IMR-90 (cell line): ENCODE data around the gene FBXW2. TPM values are rescaled to one million over a fixed set of nuclear protein-coding genes. Genes with fewer than 3 reads are reported as not detected.

Experiments
- ATAC-seq: fragments of 200-7000 bp; cut with Tn5 transposase; 2 replicates; pipeline ENCODE4 v1.9.1; 2020; ENCODE audit warnings: low read depth, mild to moderate bottlenecking, moderate library complexity
- BruUV-seq: library from RNA; stranded (reverse); fragments of 400-500 nt; replicated peaks from 2 replicates; lab custom pipeline; 2021; lab: Mats Ljungman, UMichigan
- CTCF ChIA-PET: fragments of 300-600 bp; formaldehyde crosslinking; extraction: SDS; loops from one replicate; lab custom pipeline; 2021; ENCODE audit warnings: antibody characterized with exemption; lab: Yijun Ruan, JAX
- POLR2A ChIA-PET: fragments of 300-600 bp; sonication (Branson Sonifier 250); formaldehyde crosslinking; loops from one replicate; lab custom pipeline; 2022; ENCODE audit warnings: antibody characterized with exemption; ENCODE audit not compliant: unreplicated experiment; lab: Charles Lee
- DNase-seq: peaks from one replicate; pipeline ENCODE4 v3.0.0; 2013
- H2AFZ ChIP-seq: replicated peaks from 2 replicates; pipeline ENCODE3; 2013; ENCODE audit warnings: low read length, mild to moderate bottlenecking; ENCODE audit not compliant: poor library complexity
- H2AK5ac ChIP-seq: 2 replicates; pipeline ENCODE4 v1.6.1; 2013; ENCODE audit warnings: low read depth, low read length, inconsistent platforms
- H2AK9ac ChIP-seq: replicated peaks from 2 replicates; pipeline ENCODE3; 2013; ENCODE audit warnings: mild to moderate bottlenecking, low read depth, low read length, moderate library complexity; ENCODE audit not compliant: poor library complexity
- H2BK120ac ChIP-seq: 2 replicates; pipeline ENCODE4 v1.6.1; 2013; ENCODE audit warnings: low read depth, low read length, inconsistent platforms
- H2BK15ac ChIP-seq: 3 replicates; pipeline ENCODE4 v1.6.1; 2013; ENCODE audit warnings: low read depth, low read length, inconsistent platforms
- H2BK20ac ChIP-seq: 2 replicates; pipeline ENCODE4 v1.6.1; 2013; ENCODE audit warnings: low read depth, mild to moderate bottlenecking, inconsistent platforms, low read length, moderate library complexity
- H2BK5ac ChIP-seq: 2 replicates; pipeline ENCODE4 v1.6.1; 2013; ENCODE audit warnings: mild to moderate bottlenecking, low read depth, low read length, inconsistent platforms; ENCODE audit not compliant: poor library complexity, severe bottlenecking
- H3K14ac ChIP-seq: replicated peaks from 2 replicates; pipeline ENCODE4 v1.6.1; 2013; ENCODE audit warnings: low read depth, low read length, inconsistent platforms
- H3K18ac ChIP-seq: 2 replicates; pipeline ENCODE4 v1.6.1; 2013; ENCODE audit warnings: low read depth, low read length, control low read depth
- H3K23ac ChIP-seq: 2 replicates; pipeline ENCODE4 v1.6.1; 2013; ENCODE audit warnings: low read depth, low read length, inconsistent platforms
- H3K27ac ChIP-seq: 2 replicates; pipeline ENCODE4 v1.5.1; 2013; ENCODE audit warnings: mild to moderate bottlenecking, control low read depth, low read length; ENCODE audit not compliant: insufficient read depth
- H3K27me3 ChIP-seq: 2 replicates; pipeline ENCODE4 v1.6.1; 2013; ENCODE audit warnings: low read length; ENCODE audit not compliant: control insufficient read depth, insufficient read depth
- H3K36me3 ChIP-seq: 2 replicates; pipeline ENCODE4 v1.6.1; 2013; ENCODE audit warnings: low read length, mixed read lengths; ENCODE audit not compliant: control insufficient read depth, insufficient read depth
- H3K4ac ChIP-seq: 2 replicates; pipeline ENCODE4 v1.6.1; 2013; ENCODE audit warnings: low read depth, low read length, inconsistent platforms
- H3K4me1 ChIP-seq: 2 replicates; pipeline ENCODE4 v1.6.1; 2013; ENCODE audit warnings: low read length, mixed read lengths; ENCODE audit not compliant: control insufficient read depth, insufficient read depth
- H3K4me2 ChIP-seq: 2 replicates; pipeline ENCODE4 v1.6.1; 2013; ENCODE audit warnings: low read depth, mild to moderate bottlenecking, control low read depth, low read length, moderate library complexity
- H3K4me3 ChIP-seq: 2 replicates; pipeline ENCODE4 v1.5.1; 2013; ENCODE audit warnings: low read depth, mild to moderate bottlenecking, control low read depth, low read length, moderate library complexity; ENCODE audit not compliant: insufficient read depth
- H3K56ac ChIP-seq: 2 replicates; pipeline ENCODE4 v1.6.1; 2013; ENCODE audit warnings: low read length, inconsistent platforms; ENCODE audit not compliant: insufficient read depth; ENCODE audit errors: extremely low read depth
- H3K79me1 ChIP-seq, 2 experiments: 2 replicates each; pipeline ENCODE4 v1.6.1; 2013; ENCODE audit warnings: low read length in 2 of 2, inconsistent platforms in 1 of 2, low read depth in 1 of 2
- H3K9ac ChIP-seq: 2 replicates; pipeline ENCODE4 v1.6.1; 2013; ENCODE audit warnings: low read depth, low read length, control low read depth
- H3K9me1 ChIP-seq: 2 replicates; pipeline ENCODE4 v1.6.1; 2013; ENCODE audit warnings: low read length, inconsistent platforms; ENCODE audit not compliant: insufficient read depth
- H3K9me3 ChIP-seq: 2 replicates; pipeline ENCODE4 v1.6.1; 2013; ENCODE audit warnings: low read length; ENCODE audit not compliant: control insufficient read depth, insufficient read depth
- H4K20me1 ChIP-seq: 2 replicates; pipeline ENCODE4 v1.6.1; 2013; ENCODE audit warnings: low read length, inconsistent platforms; ENCODE audit not compliant: insufficient read depth
- H4K5ac ChIP-seq: 2 replicates; pipeline ENCODE4 v1.6.1; 2013; ENCODE audit warnings: mild to moderate bottlenecking, low read depth, low read length, control low read depth
- H4K8ac ChIP-seq, 2 experiments: 2 replicates each; pipeline ENCODE4 v1.6.1; 2013; ENCODE audit warnings: low read depth in 2 of 2, low read length in 2 of 2, control low read depth in 1 of 2, inconsistent platforms in 1 of 2
- H4K91ac ChIP-seq: 2 replicates; pipeline ENCODE4 v1.6.1; 2013; ENCODE audit warnings: low read depth, low read length, inconsistent platforms; ENCODE audit not compliant: insufficient read depth
- BHLHE40 ChIP-seq: fragments of 150-350 bp; IDR thresholded peaks from 2 replicates; pipeline ENCODE4 v1.6.1; 2016; ENCODE audit warnings: mild to moderate bottlenecking, low read depth, low read length
- CEBPB ChIP-seq: IDR thresholded peaks from 2 replicates; pipeline ENCODE4 v1.6.1; 2012; ENCODE audit warnings: low read depth, low read length, improper control_type of control experiment
- CHD1 ChIP-seq: IDR thresholded peaks from 2 replicates; pipeline ENCODE4 v1.6.1; 2012; ENCODE audit warnings: low read depth, low read length, improper control_type of control experiment
- CTCF ChIP-seq: conservative IDR thresholded peaks from 2 replicates; pipeline ENCODE4 v1.5.1; 2012; ENCODE audit warnings: mild to moderate bottlenecking, low read depth, low read length, improper control_type of control experiment
- ELK1 ChIP-seq: fragments of 150-350 bp; IDR thresholded peaks from 2 replicates; pipeline ENCODE4 v1.6.1; 2016; ENCODE audit warnings: low read depth, mild to moderate bottlenecking, low read length, moderate library complexity, borderline replicate concordance
- FOS ChIP-seq: fragments of 150-350 bp; IDR thresholded peaks from 2 replicates; pipeline ENCODE4 v1.6.1; 2016; ENCODE audit warnings: low read depth, low read length
- MAFK ChIP-seq: IDR thresholded peaks from 2 replicates; pipeline ENCODE4 v1.6.1; 2012; ENCODE audit warnings: low read depth, low read length, improper control_type of control experiment
- MAZ ChIP-seq: IDR thresholded peaks from 2 replicates; pipeline ENCODE4 v1.6.1; 2012; ENCODE audit warnings: low read depth, mild to moderate bottlenecking, low read length, improper control_type of control experiment, moderate library complexity, borderline replicate concordance
- MXI1 ChIP-seq: IDR thresholded peaks from 2 replicates; pipeline ENCODE4 v1.6.1; 2012; ENCODE audit warnings: low read depth, mild to moderate bottlenecking, low read length, moderate library complexity, borderline replicate concordance
- NFE2L2 ChIP-seq: fragments of 150-350 bp; IDR thresholded peaks from 2 replicates; pipeline ENCODE4 v1.6.1; 2016; ENCODE audit warnings: low read depth, mild to moderate bottlenecking, low read length
- POLR2A ChIP-seq: IDR thresholded peaks from 2 replicates; pipeline ENCODE4 v1.6.1; 2012; ENCODE audit warnings: mild to moderate bottlenecking, low read depth, low read length
- RAD21 ChIP-seq: IDR thresholded peaks from 2 replicates; pipeline ENCODE4 v1.6.1; 2012; ENCODE audit warnings: low read length, improper control_type of control experiment
- RCOR1 ChIP-seq: IDR thresholded peaks from 2 replicates; pipeline ENCODE4 v1.6.1; 2012; ENCODE audit warnings: mild to moderate bottlenecking, low read length, improper control_type of control experiment; ENCODE audit not compliant: insufficient replicate concordance
- RFX5 ChIP-seq: IDR thresholded peaks from 2 replicates; pipeline ENCODE4 v1.8.0; 2012; ENCODE audit warnings: low read depth, mild to moderate bottlenecking, low read length, moderate library complexity
- SMC3 ChIP-seq: fragments of 150-350 bp; IDR thresholded peaks from 2 replicates; pipeline ENCODE4 v1.6.1; 2016; ENCODE audit warnings: low read depth, mild to moderate bottlenecking, antibody characterized with exemption, low read length, moderate library complexity
- USF2 ChIP-seq: fragments of 150-350 bp; IDR thresholded peaks from 2 replicates; pipeline ENCODE4 v1.6.1; 2017; ENCODE audit warnings: mild to moderate bottlenecking, antibody characterized with exemption, low read length, low read depth
- WGBS, 2 experiments: methylation state at CpG; one replicate each; pipeline versions ENCODE4 v1.1.5 to v1.1.7; 2013; ENCODE audit warnings: missing lambda C conversion rate in 2 of 2; ENCODE audit not compliant: insufficient read length in 1 of 2; ENCODE audit errors: extremely low coverage in 2 of 2; 5-methylcytosine and 5-hydroxymethylcytosine counted together
- dilution Hi-C: fragments of 300-500 bp; cut with HindIII; formaldehyde crosslinking; loops from one replicate; pipeline ENCODE4 v1.14.3; 2018; ENCODE audit warnings: low sequenced_read_pairs; ENCODE audit not compliant: unreplicated experiment
- in situ Hi-C: fragments of 300-500 bp; cut with MboI; formaldehyde crosslinking; loops from 3 replicates; pipeline ENCODE4 v1.14.3; 2019; ENCODE audit warnings: low sequenced_read_pairs, inconsistent platforms, mixed read lengths
- intact Hi-C: fragments of 100-400 bp; cut with micrococcal nuclease; formaldehyde crosslinking; loops from 2 replicates; pipeline ENCODE4 v1.10.0; 2022
- polyA plus RNA-seq, 3 experiments: library from polyadenylated mRNA; depleted of rRNA; stranded (reverse); fragments of >200 nt; gene quantifications; 2 replicates each; pipeline ENCODE4 v1.2.3, GENCODE V29; 2012; ENCODE audit warnings: low replicate concordance in 1 of 3
- total RNA-seq: library from RNA; depleted of rRNA; stranded (reverse); fragments of >200 nt; gene quantifications from 2 replicates; pipeline ENCODE4 v1.2.3, GENCODE V29; 2012

Gene FBXW2
- total and polyA plus RNA-seq, 2 of the 4 experiments (the other 2 are of a cell fraction) = 27.1 to 43.5 TPM

- no peak overlapping the region for H3K56ac ChIP-seq
- in situ Hi-C loops = no loop called here
- H3K9me3 ChIP-seq = no peaks in the 10 kb centered on the region
- no peaks in the 10 kb centered on the region; the same call in 1 of the 2 replicates for H4K20me1 ChIP-seq
- DNase-seq (no peak), ATAC-seq (no peak)
- H4K5ac ChIP-seq = no peak overlapping the region
- no peak overlapping the region for H2AK9ac ChIP-seq
- peaks cover 3% of the 10 kb centered on the region for H3K9me1 ChIP-seq
- WGBS, 2 experiments = 95% methylated on average over 3 of the region's 5 CpGs; no CpG with 5 or more reads in 1 of the 2 experiments
- dilution Hi-C loops = no loop called here
- TF ChIP-seq RAD21 (no peak), POLR2A (no peak), CTCF (no peak), NFE2L2 (no peak), BHLHE40 (no peak), FOS (no peak), CHD1 (no peak), SMC3 (no peak), RFX5 (no peak), USF2 (no peak), ELK1 (no peak), RCOR1 (no peak), CEBPB (no peak), MXI1 (no peak), MAZ (no peak), MAFK (no peak)
- no peaks in the 10 kb centered on the region for H3K4me1 ChIP-seq
- no peak overlapping the region for H2AK5ac ChIP-seq
- H3K27me3 ChIP-seq = no peaks in the 10 kb centered on the region
- intact Hi-C loops = no loop called here
- no peak overlapping the region for H3K14ac ChIP-seq
- no peak overlapping the region for H3K9ac ChIP-seq
- no peak overlapping the region for H4K91ac ChIP-seq
- no peak overlapping the region for H3K4me3 ChIP-seq
- no peak overlapping the region for H3K4me2 ChIP-seq
- H3K36me3 ChIP-seq = peaks cover 20% of the 10 kb centered on the region
- CTCF ChIA-PET = no interaction called here
- no TSS peak for BruUV-seq
- no peak overlapping the region for H4K8ac ChIP-seq
- H3K4ac ChIP-seq = no peak overlapping the region
- H3K23ac ChIP-seq = no peak overlapping the region
- H3K27ac ChIP-seq = no peak overlapping the region
- H3K79me1 ChIP-seq = peaks cover 28 to 34% of the 10 kb centered on the region in 2 experiments
- no peak overlapping the region for H2BK15ac ChIP-seq
- H2BK120ac ChIP-seq = no peak overlapping the region
- H2BK5ac ChIP-seq = no peak overlapping the region
- no peak overlapping the region for H3K18ac ChIP-seq
- H2BK20ac ChIP-seq = no peak overlapping the region
- no peak overlapping the region for H2AFZ ChIP-seq
- POLR2A ChIA-PET = no interaction called here
These were observed 17.4 kb downstream of the FBXW2 start for GRCh38 chr9:120775859-120776258.
